Hepatocyte (in vitro differentiated cells): Measurements from ENCODE around the gene MED28. TPM values are rescaled to one million over a fixed set of nuclear protein-coding genes. Genes with fewer than 3 reads are reported as not detected.

Experiments
- DNase-seq: peaks from one replicate; pipeline ENCODE4 v3.0.0-alpha.2; 2016; ENCODE audit warnings: low spot score
- H2AFZ ChIP-seq: fragments of 200-600 bp; sonication (generic); 2 replicates; pipeline ENCODE4 v1.6.0; 2016; ENCODE audit warnings: antibody characterized with exemption, mild to moderate bottlenecking
- H3K27ac ChIP-seq: fragments of 200-600 bp; sonication (generic); 2 replicates; pipeline ENCODE4 v1.5.1; 2016; ENCODE audit warnings: mild to moderate bottlenecking
- H3K27me3 ChIP-seq: fragments of 200-600 bp; sonication (generic); 2 replicates; pipeline ENCODE4 v1.6.1; 2016
- H3K36me3 ChIP-seq: fragments of 200-600 bp; sonication (generic); replicated peaks from 2 replicates; pipeline ENCODE4 v1.5.1; 2016; ENCODE audit warnings: low read depth; ENCODE audit not compliant: insufficient read depth
- H3K4me1 ChIP-seq: fragments of 200-600 bp; sonication (generic); 2 replicates; pipeline ENCODE4 v1.5.1; 2016; ENCODE audit warnings: mild to moderate bottlenecking, moderate library complexity; ENCODE audit not compliant: insufficient read depth
- H3K4me2 ChIP-seq: fragments of 200-600 bp; sonication (generic); 2 replicates; pipeline ENCODE4 v1.6.0; 2016
- H3K4me3 ChIP-seq: fragments of 200-600 bp; sonication (generic); 2 replicates; pipeline ENCODE4 v1.5.1; 2016; ENCODE audit warnings: mild to moderate bottlenecking
- H3K79me2 ChIP-seq: fragments of 200-600 bp; sonication (generic); 2 replicates; pipeline ENCODE4 v1.6.0; 2017; ENCODE audit warnings: mild to moderate bottlenecking
- H3K9me2 ChIP-seq: fragments of 200-600 bp; sonication (generic); replicated peaks from 2 replicates; pipeline ENCODE4 v1.6.0; 2017; ENCODE audit warnings: mild to moderate bottlenecking; ENCODE audit not compliant: insufficient read depth
- H3K9me3 ChIP-seq: fragments of 200-600 bp; sonication (generic); 2 replicates; pipeline ENCODE4 v1.5.1; 2016; ENCODE audit warnings: low read depth, mild to moderate bottlenecking
- H4K20me1 ChIP-seq: fragments of 200-600 bp; sonication (generic); 2 replicates; pipeline ENCODE4 v1.6.0; 2016; ENCODE audit warnings: mild to moderate bottlenecking; ENCODE audit not compliant: insufficient read depth, poor library complexity, severe bottlenecking
- EZH2 ChIP-seq: fragments of 200-600 bp; sonication (generic); IDR thresholded peaks from 2 replicates; pipeline ENCODE4 v1.6.1; 2016; ENCODE audit warnings: antibody characterized with exemption, mild to moderate bottlenecking, borderline replicate concordance
- EZH2phosphoT487 ChIP-seq: fragments of 200-600 bp; sonication (generic); IDR thresholded peaks from one replicate; pipeline ENCODE4 v1.6.1; 2018; ENCODE audit warnings: antibody characterized with exemption, mild to moderate bottlenecking, low read depth, moderate library complexity; ENCODE audit not compliant: unreplicated experiment, severe bottlenecking
- WGBS: methylation state at CpG from one replicate; pipeline ENCODE4 v1.1.6; 2016; ENCODE audit warnings: low lambda C conversion rate; ENCODE audit errors: missing lambda C conversion rate; 5-methylcytosine and 5-hydroxymethylcytosine counted together
- polyA plus RNA-seq: library from polyadenylated mRNA; unstranded; fragments of >200 nt; fragmentation: Nextera tagmentation; extraction: Ambion mirVana; gene quantifications from 2 replicates; pipeline ENCODE4 v1.2.1, GENCODE V29; 2016
- total RNA-seq: library from RNA; depleted of rRNA; stranded (reverse); fragments of >200 nt; gene quantifications from 2 replicates; pipeline ENCODE4 v1.2.3, GENCODE V29; 2014
- TF ChIP-seq, protein P1 (sequence below): fragments of 200-600 bp; sonication (generic); IDR thresholded peaks from 2 replicates; pipeline ENCODE4 v1.5.1; 2016; ENCODE audit warnings: antibody characterized with exemption, mild to moderate bottlenecking; ENCODE audit not compliant: poor library complexity

MED28 gene
- total and polyA plus RNA-seq, 2 experiments from 2014 or later: 17.6 to 49.4 TPM

- H3K4me3 ChIP-seq: peak overlapping the region; percentile 58
- no peak for DNase-seq
- H3K4me1 ChIP-seq: peaks cover 12% of the 10 kb centered on the region
- H3K79me2 ChIP-seq: peaks cover 17% of the 10 kb centered on the region
- WGBS: 87% methylated on average over 6 of the region's 6 CpGs
- no peaks in the 10 kb centered on the region for H3K9me2 ChIP-seq
- H4K20me1 ChIP-seq: no peaks in the 10 kb centered on the region
- no peaks in the 10 kb centered on the region for H3K27me3 ChIP-seq
- no peak overlapping the region for H2AFZ ChIP-seq
- H3K4me2 ChIP-seq: peak overlapping the region; percentile 87
- H3K36me3 ChIP-seq: no peaks in the 10 kb centered on the region
- H3K9me3 ChIP-seq: no peaks in the 10 kb centered on the region
- H3K27ac ChIP-seq: peak overlapping the region; percentile 93
- TF ChIP-seq, protein P1, sequence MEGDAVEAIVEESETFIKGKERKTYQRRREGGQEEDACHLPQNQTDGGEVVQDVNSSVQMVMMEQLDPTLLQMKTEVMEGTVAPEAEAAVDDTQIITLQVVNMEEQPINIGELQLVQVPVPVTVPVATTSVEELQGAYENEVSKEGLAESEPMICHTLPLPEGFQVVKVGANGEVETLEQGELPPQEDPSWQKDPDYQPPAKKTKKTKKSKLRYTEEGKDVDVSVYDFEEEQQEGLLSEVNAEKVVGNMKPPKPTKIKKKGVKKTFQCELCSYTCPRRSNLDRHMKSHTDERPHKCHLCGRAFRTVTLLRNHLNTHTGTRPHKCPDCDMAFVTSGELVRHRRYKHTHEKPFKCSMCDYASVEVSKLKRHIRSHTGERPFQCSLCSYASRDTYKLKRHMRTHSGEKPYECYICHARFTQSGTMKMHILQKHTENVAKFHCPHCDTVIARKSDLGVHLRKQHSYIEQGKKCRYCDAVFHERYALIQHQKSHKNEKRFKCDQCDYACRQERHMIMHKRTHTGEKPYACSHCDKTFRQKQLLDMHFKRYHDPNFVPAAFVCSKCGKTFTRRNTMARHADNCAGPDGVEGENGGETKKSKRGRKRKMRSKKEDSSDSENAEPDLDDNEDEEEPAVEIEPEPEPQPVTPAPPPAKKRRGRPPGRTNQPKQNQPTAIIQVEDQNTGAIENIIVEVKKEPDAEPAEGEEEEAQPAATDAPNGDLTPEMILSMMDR: no peak
- TF ChIP-seq EZH2phosphoT487: no peak
- TF ChIP-seq EZH2: no peak
These were observed 36.0 kb upstream of the MED28 start for GRCh38 chr4:17578482-17578891.

DNA sequence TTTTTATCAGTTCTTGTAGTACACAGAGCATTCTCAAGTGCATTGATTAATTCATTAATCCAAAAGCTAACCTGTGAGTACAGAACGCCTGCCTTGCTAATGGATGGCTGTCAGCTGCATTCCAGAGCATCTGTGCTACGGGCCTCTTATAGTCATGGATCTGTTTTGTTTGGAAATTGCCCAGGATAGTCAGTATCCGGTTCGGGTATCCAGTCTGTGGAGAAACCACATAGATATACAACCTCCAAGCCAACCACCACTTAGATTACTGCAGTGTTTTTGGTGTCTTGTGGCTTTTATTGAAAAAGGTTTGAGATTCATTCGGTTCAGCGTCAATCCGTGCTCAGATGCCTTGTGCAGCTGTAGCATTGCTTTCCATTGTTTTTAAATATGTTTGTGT is 33.5 kb upstream of the MED28 start:
- Histone ChIP-seq H3K79me2 (peaks cover 17% of the 10 kb centered on the region), H3K27ac (no peak overlapping the region), H2AFZ (no peak overlapping the region), H3K9me2 (no peaks in the 10 kb centered on the region), H3K4me3 (no peak overlapping the region), H3K9me3 (no peaks in the 10 kb centered on the region), H3K27me3 (no peaks in the 10 kb centered on the region), H3K36me3 (no peaks in the 10 kb centered on the region), H4K20me1 (no peaks in the 10 kb centered on the region), H3K4me1 (peaks cover 12% of the 10 kb centered on the region), H3K4me2 (no peak overlapping the region)
- TF ChIP-seq EZH2phosphoT487: no peak
- TF ChIP-seq EZH2: no peak
- TF ChIP-seq, protein P1: no peak
- 95% methylated on average over 7 of the region's 7 CpGs for WGBS
- DNase-seq: no peak

DNA sequence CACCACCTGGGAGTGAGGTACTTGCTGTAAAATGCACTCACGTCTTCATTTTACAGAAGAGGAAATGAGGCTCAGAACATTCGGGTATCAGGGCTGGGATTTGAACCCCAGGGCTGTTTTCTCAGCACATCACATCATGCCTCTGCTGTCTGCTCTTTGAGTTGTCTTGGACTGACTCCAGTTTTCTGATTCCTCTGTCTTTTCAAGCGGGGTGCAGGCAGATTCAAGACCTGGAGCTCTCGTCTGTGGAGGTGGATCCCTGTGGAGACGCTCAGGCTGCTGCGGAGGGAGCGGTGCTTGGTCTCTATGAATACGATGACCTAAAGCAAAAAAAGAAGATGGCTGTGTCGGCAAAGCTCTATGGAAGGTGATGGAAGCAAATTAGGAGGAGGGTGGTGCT is 31.2 kb upstream of the MED28 start:
- H3K27me3 ChIP-seq: no peaks in the 10 kb centered on the region
- H3K36me3 ChIP-seq: no peaks in the 10 kb centered on the region
- 94% methylated on average over 9 of the region's 9 CpGs for WGBS
- no peak for DNase-seq
- H3K4me1 ChIP-seq: peaks cover 8% of the 10 kb centered on the region
- H3K9me3 ChIP-seq: no peaks in the 10 kb centered on the region
- H2AFZ ChIP-seq: no peak overlapping the region
- TF ChIP-seq, protein P1: no peak
- no peak for TF ChIP-seq EZH2
- no peak for TF ChIP-seq EZH2phosphoT487
- H3K4me3 ChIP-seq: no peak overlapping the region
- H3K79me2 ChIP-seq: peaks cover 17% of the 10 kb centered on the region
- no peak overlapping the region for H3K4me2 ChIP-seq
- no peak overlapping the region for H3K27ac ChIP-seq
- H4K20me1 ChIP-seq: no peaks in the 10 kb centered on the region
- no peaks in the 10 kb centered on the region for H3K9me2 ChIP-seq

DNA sequence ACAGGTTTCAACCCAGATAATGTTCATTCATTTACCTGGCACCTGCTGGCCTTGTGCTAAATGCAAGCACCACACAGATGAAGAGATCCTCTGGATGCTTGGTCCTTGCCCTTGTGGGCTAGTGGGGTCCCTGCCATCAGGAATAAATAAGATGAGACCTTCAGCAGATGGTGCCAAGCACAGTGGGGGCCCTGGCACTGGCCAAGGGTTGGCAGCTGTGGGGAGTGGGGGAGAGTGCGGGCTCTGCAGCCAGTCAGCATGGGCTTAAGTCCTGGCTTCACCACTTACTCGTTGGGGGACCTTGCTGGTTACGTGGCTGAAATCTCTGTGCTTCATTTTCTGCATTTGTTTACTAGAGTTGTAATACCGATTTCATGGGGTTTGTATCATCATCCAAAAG is 30.5 kb upstream of the MED28 start:
- no peak for DNase-seq
- TF ChIP-seq, protein P1: no peak
- TF ChIP-seq EZH2 (no peak), EZH2phosphoT487 (no peak)
- H3K27me3 ChIP-seq: no peaks in the 10 kb centered on the region
- WGBS: 94% methylated on average over 4 of the region's 4 CpGs
- no peak overlapping the region for H3K27ac ChIP-seq
- H3K4me2 ChIP-seq: no peak overlapping the region
- H3K36me3 ChIP-seq: no peaks in the 10 kb centered on the region
- no peaks in the 10 kb centered on the region for H4K20me1 ChIP-seq
- H3K4me3 ChIP-seq: no peak overlapping the region
- peaks cover 13% of the 10 kb centered on the region for H3K79me2 ChIP-seq
- no peaks in the 10 kb centered on the region for H3K9me2 ChIP-seq
- H3K9me3 ChIP-seq: no peaks in the 10 kb centered on the region
- H2AFZ ChIP-seq: no peak overlapping the region
- peaks cover 3% of the 10 kb centered on the region for H3K4me1 ChIP-seq
